ENCODE results near the gene OLFML1.
"Not testable (repeated sequence)": the region's sequence is repeated elsewhere in the genome, so short reads cannot be mapped to it uniquely, and the experiment has no call there.

OLFML1 gene

GRCh38 chr11:7513234-7514098, 28.2 kb downstream of the OLFML1 start, which contains the start of gene PPFIBP2:
TSS of gene PPFIBP2 (plus strand) at chr11:7513999. CDS start at chr11:7549476, 35,477 bp downstream.
- peak; percentile 82 for DNase-seq

GRCh38 chr11:7514099-7514591, 28.8 kb downstream of the OLFML1 start:
- DNase-seq = peak; percentile 7

- no peak for DNase-seq
Observed at GRCh38 chr11:7515447-7515886, 30.2 kb downstream of the OLFML1 start.

- DNase-seq = no peak
Observed at GRCh38 chr11:7516475-7516874, 31.2 kb downstream of the OLFML1 start.

GRCh38 chr11:7517743-7518142, 32.4 kb downstream of the OLFML1 start:
- not testable (repeated sequence) for DNase-seq

- no peak for DNase-seq
Observed at GRCh38 chr11:7518811-7519562, 33.7 kb downstream of the OLFML1 start.

GRCh38 chr11:7520011-7520942, 35.0 kb downstream of the OLFML1 start:
- no peak for DNase-seq

- no peak for DNase-seq
Observed at GRCh38 chr11:7520981-7521487, 35.7 kb downstream of the OLFML1 start.

- no peak for DNase-seq
Observed at GRCh38 chr11:7522121-7522520, 36.8 kb downstream of the OLFML1 start.

GRCh38 chr11:7522546-7522945, 37.2 kb downstream of the OLFML1 start:
- DNase-seq = no peak

GRCh38 chr11:7523416-7524210, 38.3 kb downstream of the OLFML1 start:
- DNase-seq = no peak

GRCh38 chr11:7524462-7525235, 39.3 kb downstream of the OLFML1 start:
- no peak for DNase-seq

GRCh38 chr11:7525424-7525823, 40.1 kb downstream of the OLFML1 start:
- no peak for DNase-seq

- DNase-seq = peak; percentile 38
Observed at GRCh38 chr11:7527029-7527428, 41.7 kb downstream of the OLFML1 start.

- DNase-seq = no peak
Observed at GRCh38 chr11:7528514-7529049, 43.3 kb downstream of the OLFML1 start.

GRCh38 chr11:7530013-7530640, 44.8 kb downstream of the OLFML1 start:
- no peak for DNase-seq

- no peak for DNase-seq
Observed at GRCh38 chr11:7531011-7531410, 45.7 kb downstream of the OLFML1 start.

GRCh38 chr11:7532405-7533145, 47.3 kb downstream of the OLFML1 start:
- DNase-seq = no peak

Data from activated effector memory CD4-positive, alpha-beta T cell treated with Interleukin-2 at 50 U/mL for 16 hours (primary cell).